Measurements from ENCODE around the gene HOXC4. TPM values are rescaled to one million over a fixed set of nuclear protein-coding genes. Genes with fewer than 3 reads are reported as not detected.
A peak's percentile ranks its signal among the peaks of the same experiment; 100 is the strongest.

The HOXC4 gene
- total RNA-seq, 1 donor from 2014 or later, result 2.8 TPM

DNA sequence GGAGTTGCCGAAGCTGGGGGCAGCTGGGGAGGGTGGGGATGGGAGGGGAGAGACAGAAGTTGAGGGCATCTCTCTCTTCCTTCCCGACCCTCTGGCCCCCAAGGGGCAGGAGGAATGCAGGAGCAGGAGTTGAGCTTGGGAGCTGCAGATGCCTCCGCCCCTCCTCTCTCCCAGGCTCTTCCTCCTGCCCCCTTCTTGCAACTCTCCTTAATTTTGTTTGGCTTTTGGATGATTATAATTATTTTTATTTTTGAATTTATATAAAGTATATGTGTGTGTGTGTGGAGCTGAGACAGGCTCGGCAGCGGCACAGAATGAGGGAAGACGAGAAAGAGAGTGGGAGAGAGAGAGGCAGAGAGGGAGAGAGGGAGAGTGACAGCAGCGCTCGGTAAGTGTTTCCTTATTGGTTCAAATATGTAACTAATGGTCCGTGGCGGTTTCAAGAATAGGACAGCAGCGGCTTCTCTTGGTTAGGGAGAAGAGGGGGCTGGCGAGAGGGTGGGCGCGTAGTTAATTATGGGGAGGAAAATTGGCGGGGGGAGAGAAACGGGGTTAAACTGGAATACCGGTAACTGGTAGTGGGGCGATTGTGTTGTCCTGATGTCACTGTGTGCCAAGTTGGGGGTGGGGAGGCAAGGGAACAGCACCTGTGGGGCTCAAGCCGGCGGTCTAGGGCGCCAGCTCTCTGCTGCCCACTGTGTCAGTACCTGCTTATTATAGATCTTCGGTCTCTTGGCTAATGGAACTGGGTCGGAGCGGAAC, 36.4 kb upstream of the HOXC4 start:
- peak overlapping the region; percentile 84 for H3K4me3 ChIP-seq (ENCODE audit: low read depth, low read length)
- TF ChIP-seq, protein P1, sequence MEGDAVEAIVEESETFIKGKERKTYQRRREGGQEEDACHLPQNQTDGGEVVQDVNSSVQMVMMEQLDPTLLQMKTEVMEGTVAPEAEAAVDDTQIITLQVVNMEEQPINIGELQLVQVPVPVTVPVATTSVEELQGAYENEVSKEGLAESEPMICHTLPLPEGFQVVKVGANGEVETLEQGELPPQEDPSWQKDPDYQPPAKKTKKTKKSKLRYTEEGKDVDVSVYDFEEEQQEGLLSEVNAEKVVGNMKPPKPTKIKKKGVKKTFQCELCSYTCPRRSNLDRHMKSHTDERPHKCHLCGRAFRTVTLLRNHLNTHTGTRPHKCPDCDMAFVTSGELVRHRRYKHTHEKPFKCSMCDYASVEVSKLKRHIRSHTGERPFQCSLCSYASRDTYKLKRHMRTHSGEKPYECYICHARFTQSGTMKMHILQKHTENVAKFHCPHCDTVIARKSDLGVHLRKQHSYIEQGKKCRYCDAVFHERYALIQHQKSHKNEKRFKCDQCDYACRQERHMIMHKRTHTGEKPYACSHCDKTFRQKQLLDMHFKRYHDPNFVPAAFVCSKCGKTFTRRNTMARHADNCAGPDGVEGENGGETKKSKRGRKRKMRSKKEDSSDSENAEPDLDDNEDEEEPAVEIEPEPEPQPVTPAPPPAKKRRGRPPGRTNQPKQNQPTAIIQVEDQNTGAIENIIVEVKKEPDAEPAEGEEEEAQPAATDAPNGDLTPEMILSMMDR (conservative IDR thresholded peaks at IDR 0.05; ENCODE audit: low read depth, low read length), result peak; percentile 21
- DNase-seq (ENCODE audit: low read depth), result no peak

- TF ChIP-seq, protein P1 (conservative IDR thresholded peaks at IDR 0.05; ENCODE audit: low read depth, low read length), result no peak
- peak overlapping the region; percentile 84 for H3K4me3 ChIP-seq (ENCODE audit: low read depth, low read length)
- no peak for DNase-seq (ENCODE audit: low read depth)
These were observed 35.7 kb upstream of the HOXC4 start for GRCh38 chr12:54017878-54018467.

DNA sequence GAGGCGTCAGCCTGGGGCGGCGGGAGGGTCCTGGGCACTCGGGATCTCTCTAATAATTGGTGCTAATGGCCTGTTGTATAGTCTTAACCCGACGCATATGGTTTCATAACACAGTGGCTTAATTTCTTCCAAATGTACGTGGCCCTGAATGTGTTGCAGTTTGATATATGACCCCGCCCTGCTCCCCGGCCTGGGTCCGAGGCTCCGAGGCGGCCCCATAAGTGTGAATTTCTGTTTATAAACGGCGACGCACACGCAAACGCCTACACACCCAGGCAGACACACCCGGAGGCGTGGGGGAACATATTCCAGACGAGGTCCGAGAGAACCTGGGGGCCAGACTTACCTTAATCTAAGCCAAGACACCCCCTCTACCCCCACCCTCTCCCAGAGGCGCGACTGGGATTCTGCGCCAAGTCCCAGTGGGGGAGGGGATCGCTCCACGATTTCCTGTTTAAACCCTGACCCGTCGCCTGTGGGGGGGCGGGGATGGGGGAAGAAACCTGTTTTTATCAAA, 35.1 kb upstream of the HOXC4 start:
- TF ChIP-seq, protein P1 (conservative IDR thresholded peaks at IDR 0.05; ENCODE audit: low read depth, low read length), result no peak
- peak overlapping the region; percentile 84 for H3K4me3 ChIP-seq (ENCODE audit: low read depth, low read length)
- no peak for DNase-seq (ENCODE audit: low read depth)

DNA sequence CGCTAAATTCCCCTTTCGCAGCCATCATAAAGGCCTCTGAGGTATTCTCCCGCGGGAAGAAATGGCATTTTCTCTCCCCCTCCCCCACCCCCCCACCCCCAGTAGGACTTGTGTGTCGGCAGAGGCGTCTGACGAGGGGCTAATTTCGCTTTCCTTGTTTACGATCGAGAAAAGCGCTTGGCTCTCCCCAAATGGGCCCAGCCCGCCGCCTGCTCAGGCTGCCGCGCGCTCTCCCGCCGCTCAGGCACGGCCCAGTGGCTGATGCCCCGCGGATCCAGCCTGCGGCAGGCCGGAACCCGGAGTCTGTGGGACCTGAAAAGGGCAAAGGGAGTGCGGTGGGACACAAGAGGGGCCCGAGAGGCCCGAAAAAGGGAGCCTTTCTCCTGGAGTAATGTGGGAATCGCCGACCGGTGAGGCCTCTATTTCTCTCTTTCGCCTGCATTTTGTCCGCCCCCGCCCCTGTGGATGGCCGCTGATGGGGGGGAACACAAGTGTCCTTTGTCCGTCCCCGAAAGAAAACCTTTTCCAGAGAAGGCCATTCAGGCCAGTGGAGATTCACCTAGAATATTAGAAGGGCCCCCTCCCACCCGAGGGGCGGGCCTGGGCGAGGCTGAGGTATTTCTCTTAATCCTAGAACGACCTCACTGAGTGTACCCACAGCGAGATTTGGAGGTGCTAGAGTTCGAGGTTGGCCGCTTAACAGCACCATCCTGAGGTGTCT, 34.4 kb upstream of the HOXC4 start:
- no peak for DNase-seq (ENCODE audit: low read depth)
- peak overlapping the region; percentile 84 for H3K4me3 ChIP-seq (ENCODE audit: low read depth, low read length)
- TF ChIP-seq, protein P1 (conservative IDR thresholded peaks at IDR 0.05; ENCODE audit: low read depth, low read length), result no peak

GRCh38 chr12:54019924-54020590, 33.6 kb upstream of the HOXC4 start:
- no peak for DNase-seq (ENCODE audit: low read depth)
- peak overlapping the region; percentile 84 for H3K4me3 ChIP-seq (ENCODE audit: low read depth, low read length)
- TF ChIP-seq, protein P1 (conservative IDR thresholded peaks at IDR 0.05; ENCODE audit: low read depth, low read length), result no peak

DNA sequence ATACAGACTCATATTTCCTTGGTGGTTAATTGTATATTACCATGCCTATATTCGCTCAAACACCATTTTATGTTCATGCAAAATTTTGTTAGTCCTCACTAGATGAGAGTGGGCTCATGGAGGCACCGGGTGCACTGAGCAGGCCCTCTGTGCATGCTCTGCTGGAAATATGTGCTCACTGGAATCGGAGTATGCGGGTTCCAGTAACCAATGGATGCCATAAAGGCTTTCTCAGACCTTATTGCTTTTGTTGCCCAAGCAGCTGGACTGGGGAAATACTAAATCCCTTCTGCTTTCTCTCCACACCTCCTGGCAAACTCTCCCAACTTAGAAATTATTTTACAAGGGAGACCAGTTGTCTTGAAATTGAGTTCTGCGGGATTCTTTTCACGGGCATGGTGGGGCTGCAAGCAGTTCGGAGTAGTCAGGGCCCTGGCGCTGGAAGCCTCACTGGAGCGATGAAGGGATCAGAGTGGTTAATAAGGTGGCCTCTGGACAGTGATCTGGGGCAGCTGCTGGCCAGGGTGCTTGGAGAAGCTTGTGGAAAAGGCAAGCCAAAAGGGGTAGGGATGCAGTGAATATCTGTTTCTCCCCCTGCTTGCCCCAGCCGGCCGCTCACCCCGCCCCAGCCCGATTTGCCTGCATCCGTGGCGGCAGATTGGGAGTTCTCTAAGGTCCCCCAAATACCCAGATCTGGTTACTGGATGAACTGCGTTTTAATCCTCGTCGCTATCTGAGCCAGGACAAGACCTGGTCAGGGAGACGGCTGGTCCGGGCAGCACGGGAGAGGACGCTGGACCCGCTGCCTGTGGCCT, 32.8 kb upstream of the HOXC4 start:
- TF ChIP-seq, protein P1 (conservative IDR thresholded peaks at IDR 0.05; ENCODE audit: low read depth, low read length), result no peak
- DNase-seq (ENCODE audit: low read depth), result no peak
- peak overlapping the region; percentile 84 for H3K4me3 ChIP-seq (ENCODE audit: low read depth, low read length)

Measured in epithelial cell of proximal tubule (primary cell).